GM19463 (cell line): ENCODE data around the gene TSKU.
"Not testable (repeated sequence)": the region's sequence is repeated elsewhere in the genome, so short reads cannot be mapped to it uniquely, and the experiment has no call there.

Experiments used
- ATAC-seq: cut with Tn5 transposase; IDR thresholded peaks from one replicate; pipeline ENCODE4 v1.9.1; 2021; ENCODE audit warnings: mild to moderate bottlenecking, moderate library complexity; ENCODE audit not compliant: unreplicated experiment

TSKU gene

DNA sequence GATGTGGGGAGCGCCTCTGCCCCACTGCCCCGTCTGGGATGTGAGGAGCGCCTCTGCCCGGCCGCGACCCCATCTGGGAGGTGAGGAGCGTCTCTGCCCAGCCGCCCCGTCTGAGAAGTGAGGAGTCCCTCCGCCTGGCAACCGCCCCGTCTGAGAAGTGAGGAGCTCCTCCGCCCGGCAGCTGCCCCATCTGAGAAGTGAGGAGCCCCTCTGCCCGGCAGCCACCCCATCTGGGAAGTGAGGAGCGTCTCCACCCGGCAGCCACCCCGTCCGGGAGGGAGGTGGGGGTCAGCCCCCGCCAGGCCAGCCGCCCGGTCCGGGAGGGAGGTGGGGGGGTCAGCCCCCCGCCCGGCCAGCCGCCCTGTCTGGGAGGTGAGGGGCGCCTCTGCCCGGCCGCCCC is 38.2 kb downstream of the TSKU start:
- ATAC-seq, result not testable (repeated sequence)

DNA sequence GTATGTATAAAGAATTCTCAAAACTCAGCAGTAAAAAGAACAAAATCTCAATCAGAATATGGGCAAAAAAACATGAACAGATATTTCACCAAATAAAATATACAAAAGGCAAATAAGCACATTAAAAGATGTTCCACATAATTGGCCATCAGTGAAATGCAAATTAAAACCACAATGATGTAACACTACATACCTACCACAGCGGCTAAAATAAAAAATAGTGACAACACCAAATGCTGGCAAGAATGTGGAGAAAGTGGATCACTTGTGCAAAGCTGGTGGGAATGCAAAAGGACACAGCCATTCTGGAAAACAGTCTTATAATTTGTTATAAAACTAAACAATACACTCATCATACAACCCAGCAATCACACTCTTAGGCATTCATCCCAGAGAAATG is 39.2 kb downstream of the TSKU start:
- ATAC-seq, result no peak

DNA sequence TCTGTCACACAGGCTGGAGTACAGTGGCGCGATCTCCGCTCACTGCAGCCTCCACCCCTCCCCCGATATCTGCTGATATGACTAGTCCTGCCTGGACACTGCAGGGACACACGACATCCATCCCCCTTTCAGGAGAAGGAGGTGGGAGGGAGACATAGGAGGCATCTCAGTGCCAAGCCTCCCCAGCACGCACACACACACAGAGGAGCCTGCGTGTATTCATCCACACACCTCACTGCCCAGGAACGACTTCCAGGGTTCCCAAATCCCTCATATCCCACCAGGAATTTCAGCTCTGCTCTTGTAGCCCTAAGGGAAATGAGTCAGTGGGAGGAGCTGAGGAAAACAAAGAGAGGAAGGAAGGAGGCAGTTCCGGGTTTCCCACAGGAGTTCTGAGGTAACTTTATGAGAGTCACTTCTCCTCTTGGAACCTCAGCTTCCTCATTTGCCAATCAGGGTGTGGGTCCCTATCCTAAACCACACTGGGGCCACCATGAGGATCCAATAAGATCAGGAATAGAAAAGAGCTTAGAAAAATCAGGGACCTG is 40.4 kb downstream of the TSKU start:
- no peak for ATAC-seq

DNA sequence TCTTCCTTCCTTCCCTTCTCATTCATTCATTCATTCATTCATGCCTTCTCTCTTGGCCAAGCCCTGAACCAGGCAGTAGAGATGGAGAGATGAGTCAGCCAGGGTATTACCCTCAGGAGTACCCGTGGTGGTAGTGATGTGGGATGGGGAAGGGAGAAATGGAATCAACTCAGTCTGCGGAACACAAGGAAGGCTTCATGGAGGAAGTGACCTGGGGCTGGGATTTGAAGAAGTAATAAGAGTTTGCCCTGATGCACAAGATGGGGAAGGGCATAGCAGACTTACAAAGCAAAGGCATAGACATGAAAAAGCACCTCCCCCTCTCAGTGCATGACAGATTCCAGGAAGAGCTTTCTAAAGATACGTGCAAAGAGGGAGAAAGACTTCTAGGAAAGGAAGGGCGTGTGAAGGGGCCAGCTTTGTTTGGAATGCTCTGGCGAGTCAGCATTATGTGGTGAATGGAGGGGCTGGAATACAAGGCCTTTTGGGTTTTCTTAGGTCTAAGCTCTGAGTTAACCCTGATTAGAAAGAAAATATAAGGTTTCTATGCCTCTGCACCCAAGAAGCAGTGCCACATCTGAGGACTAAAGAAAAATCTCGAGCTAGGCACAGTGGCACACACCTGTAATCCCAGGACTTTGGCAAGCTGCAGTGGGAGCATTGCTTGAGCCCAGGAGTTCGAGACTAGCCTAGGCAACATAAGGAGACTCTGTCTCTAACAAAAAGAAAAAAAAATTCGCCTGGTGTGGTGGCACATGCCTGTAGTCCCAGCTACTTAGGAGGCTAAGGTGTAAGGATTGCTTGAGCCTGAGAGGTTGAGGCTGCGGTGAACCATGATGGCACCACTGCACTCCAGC is 41.2 kb downstream of the TSKU start:
- no peak for ATAC-seq

DNA sequence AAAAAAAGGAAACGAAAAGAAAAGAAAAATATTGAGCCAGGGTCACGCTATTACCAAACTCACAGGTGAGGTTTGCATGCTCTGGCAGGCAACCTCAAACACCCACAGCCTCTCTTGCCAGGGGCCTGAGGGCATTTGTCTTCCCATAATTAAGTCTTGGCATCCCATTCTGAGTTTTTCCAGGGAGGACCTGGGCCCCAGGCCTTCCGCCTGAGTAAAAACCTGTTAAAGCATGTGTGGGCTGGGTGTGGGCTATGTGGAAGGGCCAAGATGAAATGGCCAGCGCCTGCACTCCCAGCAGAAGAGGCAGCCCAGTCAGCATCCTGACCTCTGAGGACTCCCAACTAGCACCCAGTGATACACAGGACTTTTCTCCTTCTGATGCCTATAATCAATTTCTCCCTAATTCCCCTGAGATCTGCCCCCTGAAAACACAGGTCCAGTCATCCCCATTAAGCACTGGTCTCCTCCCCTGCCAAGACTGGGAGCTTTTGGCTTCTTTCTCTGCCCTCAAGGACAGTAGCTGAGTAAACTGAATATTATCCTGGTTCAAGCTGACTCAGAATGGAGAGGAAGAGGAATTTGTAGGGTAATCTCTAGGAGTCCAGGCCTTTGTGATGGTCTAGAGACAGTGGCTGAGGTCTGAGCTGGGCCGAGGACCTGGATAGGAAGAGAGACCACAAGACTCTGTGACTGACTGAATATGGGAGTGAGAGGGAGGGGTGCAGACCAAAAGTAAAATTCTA is 42.0 kb downstream of the TSKU start:
- ATAC-seq, result no peak

DNA sequence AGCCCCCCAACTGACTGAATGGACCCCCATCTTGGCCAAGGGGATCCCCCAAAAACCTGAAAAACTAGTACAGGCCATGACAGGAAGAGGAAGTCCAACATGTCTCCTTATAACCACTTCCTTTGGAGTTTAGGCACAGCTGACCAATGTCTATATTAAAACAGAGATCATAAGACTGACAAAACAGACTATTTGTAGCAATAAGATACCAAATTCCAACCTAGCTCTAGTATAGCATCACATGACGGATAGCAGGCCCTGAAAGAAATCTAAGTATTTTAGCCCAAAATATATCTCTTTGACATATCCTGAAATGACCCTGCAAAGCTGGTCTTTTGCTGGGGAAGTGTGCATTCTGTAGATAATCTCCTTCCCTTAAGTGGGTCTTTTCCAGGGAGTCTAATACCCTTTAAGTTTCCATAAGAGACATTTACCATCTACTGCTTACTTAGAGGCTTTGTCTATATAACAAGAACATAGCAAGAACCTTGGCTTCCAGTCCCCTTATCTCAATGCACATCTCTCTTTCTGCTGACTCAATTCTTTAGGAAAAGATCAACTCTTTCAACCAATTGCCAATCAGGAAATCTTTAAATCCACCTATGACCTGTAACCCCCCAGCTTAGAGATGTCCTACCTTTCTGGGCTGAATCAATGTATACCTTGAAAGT is 42.7 kb downstream of the TSKU start:
- no peak for ATAC-seq

DNA sequence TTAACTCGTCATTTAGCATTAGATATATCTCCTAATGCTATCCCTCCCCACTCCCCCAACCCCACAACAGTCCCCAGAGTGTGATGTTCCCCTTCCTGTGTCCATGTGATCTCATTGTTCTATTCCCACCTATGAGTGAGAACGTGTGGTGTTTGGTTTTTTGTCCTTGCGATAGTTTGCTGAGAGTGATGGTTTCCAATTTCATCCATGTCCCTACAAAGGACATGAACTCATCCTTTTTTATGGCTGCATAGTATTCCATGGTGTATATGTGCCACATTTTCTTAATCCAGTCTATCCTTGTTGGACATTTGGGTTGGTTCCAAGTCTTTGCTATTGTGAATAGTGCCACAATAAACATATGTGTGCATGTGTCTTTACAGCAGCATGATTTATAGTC is 43.4 kb downstream of the TSKU start:
- not testable (repeated sequence) for ATAC-seq

DNA sequence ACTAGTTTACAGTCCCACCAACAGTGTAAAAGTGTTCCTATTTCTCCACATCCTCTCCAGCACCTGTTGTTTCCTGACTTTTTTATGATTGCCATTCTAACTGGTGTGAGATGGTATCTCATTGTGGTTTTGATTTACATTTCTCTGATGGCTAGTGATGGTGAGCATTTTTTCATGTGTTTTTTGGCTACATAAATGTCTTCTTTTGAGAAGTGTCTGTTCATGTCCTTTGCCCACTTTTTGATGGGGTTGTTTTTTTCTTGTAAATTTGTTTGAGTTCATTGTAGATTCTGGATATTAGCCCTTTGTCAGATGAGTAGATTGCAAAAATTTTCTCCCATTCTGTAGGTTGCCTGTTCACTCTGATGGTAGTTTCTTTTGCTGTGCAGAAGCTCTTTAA is 43.8 kb downstream of the TSKU start:
- ATAC-seq, result not testable (repeated sequence)

DNA sequence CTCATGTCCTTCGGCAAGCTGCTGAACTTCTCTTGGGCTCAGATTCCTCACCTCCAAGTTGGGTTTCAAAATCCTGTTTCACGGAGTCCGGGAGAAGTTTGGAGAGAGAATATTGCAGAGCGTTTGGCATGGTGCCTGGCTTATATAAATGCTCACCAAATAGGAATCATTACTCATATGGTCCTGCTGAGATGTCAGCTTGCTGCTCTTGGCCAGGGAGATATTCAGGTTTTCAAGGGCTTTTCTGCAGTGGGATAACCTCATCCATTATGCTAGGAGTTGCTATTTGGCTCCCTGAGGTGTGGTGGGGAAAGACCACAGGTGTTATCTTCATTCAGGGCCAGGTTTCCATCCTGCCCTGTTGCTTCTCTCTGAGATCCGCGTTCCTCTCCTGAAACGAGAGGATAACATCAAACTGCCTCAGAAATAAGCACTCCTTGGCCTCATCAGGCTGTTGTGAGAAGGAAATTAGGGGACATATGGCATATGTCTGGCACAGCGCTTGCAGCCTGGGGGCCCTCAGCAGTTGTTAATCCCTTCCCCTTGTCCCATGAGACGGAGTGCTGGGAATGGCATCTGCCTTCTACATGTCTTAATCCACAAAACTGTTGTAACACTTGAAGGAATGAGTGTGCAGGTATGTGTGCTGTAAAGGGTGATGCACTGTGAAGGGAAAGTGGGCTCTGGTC is 47.6 kb downstream of the TSKU start:
- ATAC-seq, result no peak

DNA sequence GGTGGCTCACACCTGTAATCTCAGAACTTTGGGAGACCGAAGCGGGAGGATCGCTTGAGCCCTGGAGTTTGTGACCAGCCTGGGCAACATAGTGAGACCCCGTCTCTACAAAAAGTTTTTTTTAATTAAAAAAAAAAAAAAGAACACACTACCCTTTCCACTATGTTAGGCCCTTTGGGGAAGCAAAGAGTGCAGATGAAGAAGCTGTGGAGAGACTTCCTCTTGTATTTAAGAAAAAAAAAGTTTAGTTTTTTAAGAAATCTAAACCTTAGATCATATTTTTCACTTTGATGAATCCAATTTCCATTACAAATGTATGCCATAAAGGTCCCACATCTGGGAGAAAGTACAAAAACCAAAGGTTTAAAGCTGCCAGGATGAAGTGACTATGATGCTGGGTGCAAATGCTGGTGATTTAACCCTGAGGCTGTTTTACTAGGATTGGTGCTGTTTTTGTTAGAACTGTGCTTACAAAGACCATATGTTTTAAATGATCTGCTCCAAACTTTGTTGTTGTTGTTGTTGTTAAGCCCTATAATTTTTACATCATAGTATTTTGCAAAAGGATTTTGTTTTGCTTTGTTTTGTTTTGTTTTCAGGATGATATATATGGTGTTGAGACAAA is 48.6 kb downstream of the TSKU start:
- ATAC-seq, result no peak

DNA sequence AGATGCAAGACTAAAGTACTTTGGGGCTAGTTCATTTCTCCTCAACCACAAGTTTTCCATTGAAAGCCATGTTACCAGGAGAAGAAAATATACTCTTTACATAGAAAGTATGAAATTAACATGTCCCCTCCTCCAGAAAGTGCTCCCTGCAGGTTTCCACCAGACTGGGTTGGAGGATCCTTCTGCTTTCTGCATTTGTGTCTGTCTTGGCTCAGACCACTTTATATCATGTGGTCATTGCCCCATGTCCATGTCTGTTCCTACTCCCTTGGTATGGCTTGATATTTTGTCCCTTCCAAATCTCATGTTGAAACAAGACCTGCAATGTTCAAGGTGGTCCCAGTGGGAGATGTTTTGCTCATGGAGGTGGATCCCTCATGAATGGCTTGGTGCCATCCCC is 49.2 kb downstream of the TSKU start:
- no peak for ATAC-seq

DNA sequence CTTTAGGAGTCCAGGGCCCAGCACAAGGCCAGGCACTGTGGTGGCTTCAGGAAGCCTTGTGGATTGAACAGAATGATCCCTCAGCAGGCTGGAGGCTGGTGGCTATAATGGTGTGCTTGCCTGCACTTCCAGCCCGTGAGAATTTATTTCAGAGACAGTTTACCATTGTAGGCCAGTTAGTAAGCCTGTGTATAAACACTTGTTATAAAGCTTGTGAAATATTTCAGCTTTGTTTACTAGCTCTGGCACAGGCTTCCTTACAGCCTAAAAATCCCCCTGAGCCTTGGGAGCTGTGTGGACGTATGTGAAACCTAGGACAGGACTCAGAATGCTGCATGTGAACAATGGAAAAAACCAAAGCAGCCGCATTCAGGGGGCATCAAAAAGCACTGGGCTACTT is 51.0 kb downstream of the TSKU start:
- ATAC-seq, result no peak

DNA sequence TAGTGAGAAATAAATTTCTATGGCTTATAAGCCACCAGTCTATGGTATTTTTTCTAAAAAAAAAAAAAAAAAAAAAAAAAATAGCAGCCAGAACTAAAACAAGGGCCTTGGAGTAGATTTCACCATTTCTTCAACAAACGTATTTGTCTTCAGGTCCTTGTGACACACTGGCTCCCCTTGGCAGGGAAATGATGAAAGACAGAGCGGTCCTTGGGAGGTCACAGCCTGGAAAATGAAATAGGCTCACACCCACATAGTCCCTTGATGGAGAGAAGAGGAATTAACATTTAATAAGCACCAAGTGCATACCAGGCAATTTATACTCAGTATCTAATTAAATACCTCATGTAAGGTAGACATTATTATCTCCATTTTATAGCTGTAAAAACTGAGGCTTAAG is 51.9 kb downstream of the TSKU start:
- no peak for ATAC-seq

DNA sequence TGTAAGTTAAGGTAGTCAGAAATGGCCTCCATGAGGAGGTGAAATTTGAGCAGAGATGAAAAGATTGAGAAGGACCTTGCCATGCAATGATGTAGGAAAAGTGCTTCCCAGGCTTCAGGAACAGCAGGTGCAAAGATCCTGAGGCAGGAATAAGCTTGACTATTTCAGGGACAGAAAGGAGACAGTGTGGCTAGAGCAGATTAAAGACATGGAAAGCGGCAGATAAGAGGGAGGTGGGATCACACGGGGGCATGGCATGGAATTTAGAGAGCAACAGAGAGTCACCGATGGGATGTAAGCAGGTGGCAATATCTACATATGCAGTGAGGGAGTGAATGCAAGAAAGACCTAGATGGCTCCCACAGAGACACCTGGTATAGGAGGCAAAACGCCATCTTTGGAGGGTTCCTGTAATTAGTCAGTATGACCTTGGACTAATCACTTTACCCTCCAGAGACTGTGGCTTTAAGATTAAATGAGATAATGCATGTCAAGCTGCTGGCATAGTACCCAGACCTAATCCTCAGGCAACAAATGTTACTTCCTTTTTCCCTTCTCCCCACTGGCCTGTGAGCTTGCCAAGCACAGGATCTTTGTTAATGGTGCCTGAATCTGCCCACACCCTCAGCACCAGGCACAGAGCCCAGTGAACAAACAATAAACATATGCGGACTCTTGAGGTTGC is 52.9 kb downstream of the TSKU start:
- no peak for ATAC-seq

DNA sequence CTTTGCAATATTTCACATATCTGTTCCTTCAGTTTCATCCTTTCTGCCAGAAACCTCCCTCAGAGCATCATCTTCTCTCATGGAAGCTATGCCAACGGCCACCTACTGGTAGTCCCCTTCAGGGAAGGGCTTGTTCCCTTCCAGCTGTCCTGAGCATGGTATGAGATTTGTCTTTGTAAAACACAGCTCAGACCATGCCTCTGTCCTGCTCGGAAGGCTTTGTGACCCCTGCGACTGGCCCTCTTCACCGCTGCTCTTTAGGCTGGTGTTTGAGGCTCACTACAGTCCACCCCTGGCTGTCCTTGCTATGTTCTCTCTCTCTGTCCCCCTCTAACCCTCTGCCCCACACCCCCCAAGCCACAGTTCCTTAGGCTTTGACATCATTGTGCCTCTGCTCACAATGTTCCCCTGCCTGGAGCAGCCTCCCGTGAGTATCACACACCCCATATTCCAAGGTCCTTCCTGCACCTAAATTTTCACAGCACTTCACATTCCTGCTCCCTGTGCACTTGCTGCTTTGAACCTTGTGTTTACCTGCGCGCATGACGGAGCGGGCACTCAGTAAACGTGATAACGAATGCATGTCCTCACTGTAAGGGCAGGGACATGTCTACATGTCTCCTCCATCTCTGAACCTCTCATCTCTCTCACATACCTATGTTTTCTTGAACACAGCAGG is 53.6 kb downstream of the TSKU start:
- ATAC-seq, result no peak

DNA sequence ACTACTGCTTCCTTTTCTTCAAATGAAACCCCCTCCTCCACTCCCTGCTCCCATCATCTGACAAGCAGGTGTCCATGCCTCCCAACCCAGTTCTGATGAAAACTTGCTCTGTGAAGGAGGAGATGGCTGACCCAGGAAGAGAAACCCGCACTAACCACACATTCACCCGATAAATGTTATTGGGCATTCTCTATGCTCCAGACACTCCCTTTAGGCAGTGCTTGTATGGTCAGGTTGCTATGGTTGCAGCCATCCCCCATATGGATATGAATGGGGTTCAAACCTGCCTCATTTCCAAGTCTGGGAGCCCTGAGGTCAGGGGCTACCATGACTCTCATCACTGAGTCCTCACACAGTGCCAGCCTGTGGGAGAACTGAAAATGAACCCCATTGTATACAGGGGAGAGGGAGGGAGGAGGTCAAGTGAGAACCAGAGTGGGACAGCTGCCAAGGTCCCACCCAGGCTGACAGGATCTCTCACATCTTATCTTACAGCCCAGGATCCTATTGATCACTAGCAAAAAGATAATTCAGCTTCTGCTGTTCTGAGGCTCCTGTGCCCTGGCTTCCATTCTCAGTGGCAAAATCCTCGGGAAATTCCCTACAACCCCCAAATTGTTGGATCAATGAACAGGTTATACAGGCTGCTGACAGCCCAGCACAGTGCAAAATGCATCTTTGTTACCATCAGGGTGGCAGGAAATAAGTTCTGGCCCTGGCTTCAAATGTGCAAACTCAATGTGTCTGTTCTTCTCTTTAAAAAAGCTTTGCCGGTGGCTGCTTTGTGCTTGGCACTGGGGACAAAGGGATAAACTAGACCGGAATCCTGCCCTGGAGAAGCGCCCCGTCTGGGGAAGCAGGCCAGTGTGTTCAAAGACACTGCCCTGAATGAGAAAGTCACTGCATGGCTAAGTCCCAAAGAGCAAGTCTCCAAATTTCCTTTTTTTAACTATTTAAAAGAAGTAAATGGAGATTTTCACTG is 54.8 kb downstream of the TSKU start:
- ATAC-seq, result no peak

DNA sequence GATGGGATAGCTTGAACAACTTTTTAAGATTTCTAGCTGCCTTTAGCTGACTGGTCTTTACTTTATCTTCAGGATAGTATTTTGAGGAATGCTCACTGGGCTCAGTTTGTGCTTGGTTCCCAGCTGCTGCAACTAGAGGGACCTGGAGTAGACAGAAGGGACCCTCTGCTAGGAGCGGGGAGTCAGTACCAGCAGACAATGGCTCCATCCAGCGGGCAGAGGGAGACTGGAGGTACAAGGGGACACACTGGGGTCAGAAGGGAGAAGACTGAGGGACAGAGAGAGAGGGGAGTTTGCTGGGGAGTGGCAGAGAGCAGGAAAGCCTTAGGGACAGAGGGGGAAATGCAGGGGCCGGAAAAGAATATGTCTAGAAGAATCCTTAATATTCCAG is 55.5 kb downstream of the TSKU start:
- ATAC-seq, result no peak

DNA sequence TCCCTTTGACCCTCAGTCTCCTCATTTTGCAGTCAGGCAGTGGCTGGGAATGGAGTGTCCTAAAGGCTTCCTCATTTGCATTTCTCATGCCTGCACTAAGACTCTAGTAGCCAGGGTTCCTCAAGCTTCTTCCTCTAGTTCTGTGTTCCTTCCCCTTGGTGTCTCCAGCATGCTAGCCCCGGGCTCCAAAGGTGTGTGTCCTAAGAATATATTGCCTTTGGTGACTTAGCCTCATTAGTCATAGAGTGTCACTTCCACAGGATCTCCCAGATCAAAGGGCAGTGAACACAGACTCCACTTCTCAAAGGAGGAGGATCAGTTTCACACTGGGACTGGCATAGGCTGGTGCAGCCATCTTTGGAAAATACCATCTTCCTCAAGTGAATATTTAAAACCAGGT is 56.2 kb downstream of the TSKU start:
- no peak for ATAC-seq
